Mesodermal cell (in vitro differentiated cells): Measurements from ENCODE around the gene MINDY4.
A peak's percentile ranks its signal among the peaks of the same experiment; 100 is the strongest.

ENCODE experiments used
- H3K27ac ChIP-seq: 2 replicates; pipeline ENCODE4 v1.7.0; 2013; ENCODE audit warnings: mild to moderate bottlenecking, low read depth, low read length, moderate library complexity; ENCODE audit not compliant: severe bottlenecking
- H3K36me3 ChIP-seq: 2 replicates; pipeline ENCODE4 v1.7.1; 2013; ENCODE audit warnings: mild to moderate bottlenecking, low read length, moderate library complexity; ENCODE audit not compliant: control insufficient read depth, insufficient read depth
- H3K4me1 ChIP-seq: one replicate; pipeline ENCODE4 v1.7.1; 2013; ENCODE audit warnings: mild to moderate bottlenecking, low read length; ENCODE audit not compliant: insufficient read depth, control insufficient read depth, poor library complexity, severe bottlenecking
- H3K4me3 ChIP-seq: 2 replicates; pipeline ENCODE4 v1.7.0; 2013; ENCODE audit warnings: low read length, control low read depth, mild to moderate bottlenecking; ENCODE audit not compliant: insufficient read depth, poor library complexity, severe bottlenecking; ENCODE audit errors: extremely low read depth
- H3K9me3 ChIP-seq: 2 replicates; pipeline ENCODE4 v1.7.1; 2013; ENCODE audit warnings: mild to moderate bottlenecking, low read length, moderate library complexity; ENCODE audit not compliant: control insufficient read depth
- WGBS, 2 experiments: methylation state at CpG; one replicate each; pipeline ENCODE4 v1.1.5; 2013; ENCODE audit warnings: missing lambda C conversion rate in 2 of 2; ENCODE audit not compliant: insufficient coverage in 2 of 2; 5-methylcytosine and 5-hydroxymethylcytosine counted together

Gene MINDY4

DNA sequence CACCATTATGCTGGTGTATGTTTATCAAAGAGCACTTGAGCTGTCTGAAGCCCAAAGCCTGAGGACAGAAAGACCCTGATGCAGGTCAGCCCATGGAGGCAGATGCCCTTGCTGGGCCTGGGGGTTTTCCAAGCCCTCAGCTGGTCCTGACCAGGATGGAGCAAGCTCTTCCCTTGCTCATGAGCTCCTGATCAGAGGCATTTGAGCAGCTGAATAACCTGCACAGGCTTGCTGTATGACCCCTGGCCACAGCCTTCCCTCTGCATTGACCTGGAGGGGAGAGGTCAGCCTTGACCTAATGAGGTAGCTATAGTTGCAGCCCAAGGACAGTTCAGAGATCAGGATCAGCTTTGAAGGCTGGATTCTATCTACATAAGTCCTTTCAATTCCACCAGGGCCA lies 153.4 kb downstream of the MINDY4 start:
- H3K4me3 ChIP-seq = no peak overlapping the region

GRCh38 chr7:30925117-30925516 lies 153.9 kb downstream of the MINDY4 start:
- H3K27ac ChIP-seq = no peak overlapping the region

More for the DNA sequence above, 153.4 kb downstream of the MINDY4 start:
- peaks cover 26% of the 10 kb centered on the region for H3K4me1 ChIP-seq
- H3K27ac ChIP-seq = no peak overlapping the region
- peaks cover 7% of the 10 kb centered on the region for H3K9me3 ChIP-seq
- H3K36me3 ChIP-seq = no peaks in the 10 kb centered on the region

DNA sequence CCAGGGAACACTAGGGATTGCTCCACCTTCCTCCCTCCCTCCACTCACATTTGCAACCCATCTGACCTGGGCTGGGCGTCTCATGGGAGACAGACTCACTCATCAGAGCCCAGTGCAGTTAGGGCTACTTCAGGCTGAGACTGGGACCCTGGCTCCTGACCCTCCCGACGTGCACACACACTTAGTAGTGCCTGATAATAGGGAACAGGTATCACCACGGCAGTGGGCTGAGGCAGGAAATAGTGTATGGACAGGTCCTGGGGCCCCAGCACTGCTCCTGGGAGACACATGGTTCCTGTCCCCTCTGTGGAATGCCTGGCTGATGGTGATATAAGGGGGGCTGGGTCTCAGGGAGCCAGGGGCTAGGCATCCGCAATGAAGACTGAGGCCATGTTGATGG lies 154.7 kb downstream of the MINDY4 start:
- H3K9me3 ChIP-seq = peaks cover 7% of the 10 kb centered on the region
- H3K4me1 ChIP-seq = peaks cover 16% of the 10 kb centered on the region
- no peak overlapping the region for H3K27ac ChIP-seq
- 83 to 92% methylated on average over 5 of the region's 5 CpGs for WGBS, 2 experiments
- no peak overlapping the region for H3K4me3 ChIP-seq
- no peaks in the 10 kb centered on the region for H3K36me3 ChIP-seq

More at GRCh38 chr7:30925117-30925516, 153.9 kb downstream of the MINDY4 start:
- peaks cover 24% of the 10 kb centered on the region for H3K4me1 ChIP-seq
- WGBS, 2 experiments = 83 to 100% methylated on average over 1 to 2 of the region's 2 CpGs
- H3K4me3 ChIP-seq = no peak overlapping the region
- no peaks in the 10 kb centered on the region for H3K36me3 ChIP-seq
- peaks cover 7% of the 10 kb centered on the region for H3K9me3 ChIP-seq

- WGBS, 2 experiments = 84 to 100% methylated on average over 2 to 3 of the region's 5 CpGs
- H3K27ac ChIP-seq = no peak overlapping the region
- H3K4me3 ChIP-seq = no peak overlapping the region
- H3K36me3 ChIP-seq = no peaks in the 10 kb centered on the region
- H3K4me1 ChIP-seq = peaks cover 12% of the 10 kb centered on the region
- H3K9me3 ChIP-seq = peaks cover 7% of the 10 kb centered on the region
These were observed 155.1 kb downstream of the MINDY4 start for GRCh38 chr7:30926313-30926712.

DNA sequence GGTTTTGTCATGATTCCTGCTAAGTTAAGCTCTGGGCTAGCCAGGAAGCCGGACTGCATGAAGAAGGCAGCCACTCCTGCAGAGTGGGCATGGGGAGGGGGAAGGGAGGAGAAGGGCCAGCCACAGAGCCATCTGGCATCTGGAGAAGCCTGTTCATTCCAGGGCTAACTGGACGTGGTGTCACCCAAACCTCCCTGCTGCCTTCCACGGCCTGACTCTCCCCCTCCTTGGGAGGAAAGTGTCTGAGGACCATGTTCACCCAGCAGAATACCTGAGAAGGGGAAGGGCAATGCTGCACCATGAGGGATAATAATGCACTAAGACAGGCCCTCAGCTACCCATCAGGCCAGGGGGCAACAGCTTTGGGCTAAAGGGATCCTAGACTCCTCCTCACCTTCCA lies 155.8 kb downstream of the MINDY4 start:
- H3K36me3 ChIP-seq = no peaks in the 10 kb centered on the region

DNA sequence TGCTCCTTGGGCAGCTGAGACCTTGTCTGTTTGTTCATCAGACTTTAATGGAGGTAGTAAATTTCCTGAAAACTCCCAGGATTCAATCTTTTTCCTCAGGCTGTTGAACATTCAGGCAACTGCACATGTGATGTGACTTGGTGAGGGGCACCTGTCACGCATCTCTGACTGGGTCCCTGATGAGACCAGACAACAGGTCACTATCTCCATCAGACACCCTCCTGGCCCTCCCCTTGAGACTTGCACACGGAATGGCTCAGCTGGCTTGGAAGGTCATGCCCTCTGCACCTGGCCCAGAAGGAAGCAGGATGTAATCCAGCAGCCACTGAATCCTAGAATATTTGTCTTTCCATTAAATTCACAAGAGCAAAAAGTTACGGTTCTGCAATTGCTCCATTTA lies 156.3 kb downstream of the MINDY4 start:
- H3K4me1 ChIP-seq = peaks cover 2% of the 10 kb centered on the region
- no peak overlapping the region for H3K27ac ChIP-seq
- no peaks in the 10 kb centered on the region for H3K36me3 ChIP-seq
- no peak overlapping the region for H3K4me3 ChIP-seq
- 83 to 85% methylated on average over 2 to 3 of the region's 3 CpGs for WGBS, 2 experiments
- peaks cover 7% of the 10 kb centered on the region for H3K9me3 ChIP-seq

More for the DNA sequence above, 155.8 kb downstream of the MINDY4 start:
- Histone ChIP-seq H3K9me3 (peaks cover 7% of the 10 kb centered on the region), H3K4me3 (no peak overlapping the region), H3K27ac (no peak overlapping the region), H3K4me1 (peaks cover 6% of the 10 kb centered on the region)
- 85 to 98% methylated on average over 2 to 3 of the region's 3 CpGs for WGBS, 2 experiments

GRCh38 chr7:30928254-30928872 lies 157.1 kb downstream of the MINDY4 start:
- Histone ChIP-seq H3K4me1 (no peaks in the 10 kb centered on the region), H3K27ac (no peak overlapping the region), H3K36me3 (no peaks in the 10 kb centered on the region), H3K9me3 (peaks cover 7% of the 10 kb centered on the region), H3K4me3 (no peak overlapping the region)
- 91 to 92% methylated on average over 8 to 10 of the region's 13 CpGs for WGBS, 2 experiments

DNA sequence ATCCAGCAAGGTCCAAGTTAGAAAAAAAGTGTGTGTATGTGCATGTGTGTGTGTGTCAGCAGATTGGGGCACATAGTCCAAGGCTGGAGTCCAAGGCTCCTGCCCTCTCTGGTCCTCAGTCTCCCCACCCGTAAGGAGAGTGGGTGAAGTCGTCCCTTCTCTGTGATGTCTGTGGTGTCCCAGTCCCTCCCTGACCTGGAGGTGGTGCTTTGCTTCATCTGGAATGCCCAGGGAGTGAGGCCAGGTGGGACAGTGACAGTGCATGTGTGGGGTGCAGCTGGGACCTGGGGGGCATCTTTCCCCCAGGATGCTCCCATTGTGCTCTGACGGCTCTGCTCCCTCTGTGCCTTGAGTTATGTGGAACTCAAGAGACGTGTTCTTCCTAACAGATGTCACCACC lies 158.5 kb downstream of the MINDY4 start:
- no peak overlapping the region for H3K27ac ChIP-seq
- no peaks in the 10 kb centered on the region for H3K36me3 ChIP-seq

GRCh38 chr7:30930621-30931020 lies 159.4 kb downstream of the MINDY4 start:
- WGBS, 2 experiments = 83% methylated on average over 5 to 6 of the region's 8 CpGs
- H3K4me3 ChIP-seq = no peak overlapping the region
- no peaks in the 10 kb centered on the region for H3K36me3 ChIP-seq
- H3K27ac ChIP-seq = peak overlapping the region; percentile 70
- peaks cover 7% of the 10 kb centered on the region for H3K9me3 ChIP-seq
- H3K4me1 ChIP-seq = no peaks in the 10 kb centered on the region

More for the DNA sequence above, 158.5 kb downstream of the MINDY4 start:
- Histone ChIP-seq H3K9me3 (peaks cover 7% of the 10 kb centered on the region), H3K4me1 (no peaks in the 10 kb centered on the region), H3K4me3 (no peak overlapping the region)
- 100% methylated on average over 2 of the region's 4 CpGs for WGBS, 2 experiments

GRCh38 chr7:30931161-30931928 lies 160.1 kb downstream of the MINDY4 start:
- 92% methylated on average over 22 to 23 of the region's 24 CpGs for WGBS, 2 experiments
- Histone ChIP-seq H3K9me3 (peaks cover 7% of the 10 kb centered on the region), H3K4me3 (no peak overlapping the region), H3K27ac (peak overlapping the region; percentile 70), H3K36me3 (no peaks in the 10 kb centered on the region), H3K4me1 (no peaks in the 10 kb centered on the region)
